Measurements from ENCODE around the gene FRY.

DNA sequence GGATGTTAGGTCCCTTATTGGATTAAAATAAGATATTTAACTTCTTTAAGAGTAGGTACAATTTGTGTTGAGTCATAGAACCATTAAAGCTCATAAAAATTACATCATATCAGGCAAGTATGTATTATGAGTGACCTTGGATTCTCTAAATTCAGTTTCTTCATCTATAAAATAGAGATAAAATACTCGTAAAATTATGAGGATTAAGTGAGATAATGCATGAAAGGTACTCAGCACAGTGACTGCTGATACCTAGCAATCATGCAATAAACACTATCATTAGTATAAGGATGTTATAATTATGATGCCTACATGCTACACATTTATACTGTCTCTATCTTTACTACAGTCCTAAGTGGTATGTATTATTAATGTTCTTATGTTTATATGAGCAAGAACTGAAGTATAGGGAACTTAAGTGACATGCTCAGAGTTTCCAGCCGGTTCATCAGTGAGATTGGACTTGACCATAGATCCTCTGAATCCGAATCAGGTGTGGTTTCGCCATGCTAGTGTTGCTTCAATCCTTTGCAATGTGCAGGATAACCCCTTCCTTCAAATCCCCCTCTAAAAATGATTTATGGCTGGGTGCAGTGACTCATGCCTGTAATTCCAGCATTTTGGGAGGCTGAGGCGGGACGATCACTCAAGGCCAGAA, 22.9 kb upstream of the FRY start:
- TF ChIP-seq SIN3A (IDR thresholded peaks at IDR 0.05; ENCODE audit: borderline replicate concordance, insufficient read depth, low read length), result no peak
- no peak for TF ChIP-seq TAF1 (IDR thresholded peaks at IDR 0.05; ENCODE audit: borderline replicate concordance, insufficient read depth, low read length)
- TF ChIP-seq POLR2AphosphoS5 (IDR thresholded peaks at IDR 0.05; ENCODE audit: low read depth, low read length), result no peak
- TF ChIP-seq, protein P1, sequence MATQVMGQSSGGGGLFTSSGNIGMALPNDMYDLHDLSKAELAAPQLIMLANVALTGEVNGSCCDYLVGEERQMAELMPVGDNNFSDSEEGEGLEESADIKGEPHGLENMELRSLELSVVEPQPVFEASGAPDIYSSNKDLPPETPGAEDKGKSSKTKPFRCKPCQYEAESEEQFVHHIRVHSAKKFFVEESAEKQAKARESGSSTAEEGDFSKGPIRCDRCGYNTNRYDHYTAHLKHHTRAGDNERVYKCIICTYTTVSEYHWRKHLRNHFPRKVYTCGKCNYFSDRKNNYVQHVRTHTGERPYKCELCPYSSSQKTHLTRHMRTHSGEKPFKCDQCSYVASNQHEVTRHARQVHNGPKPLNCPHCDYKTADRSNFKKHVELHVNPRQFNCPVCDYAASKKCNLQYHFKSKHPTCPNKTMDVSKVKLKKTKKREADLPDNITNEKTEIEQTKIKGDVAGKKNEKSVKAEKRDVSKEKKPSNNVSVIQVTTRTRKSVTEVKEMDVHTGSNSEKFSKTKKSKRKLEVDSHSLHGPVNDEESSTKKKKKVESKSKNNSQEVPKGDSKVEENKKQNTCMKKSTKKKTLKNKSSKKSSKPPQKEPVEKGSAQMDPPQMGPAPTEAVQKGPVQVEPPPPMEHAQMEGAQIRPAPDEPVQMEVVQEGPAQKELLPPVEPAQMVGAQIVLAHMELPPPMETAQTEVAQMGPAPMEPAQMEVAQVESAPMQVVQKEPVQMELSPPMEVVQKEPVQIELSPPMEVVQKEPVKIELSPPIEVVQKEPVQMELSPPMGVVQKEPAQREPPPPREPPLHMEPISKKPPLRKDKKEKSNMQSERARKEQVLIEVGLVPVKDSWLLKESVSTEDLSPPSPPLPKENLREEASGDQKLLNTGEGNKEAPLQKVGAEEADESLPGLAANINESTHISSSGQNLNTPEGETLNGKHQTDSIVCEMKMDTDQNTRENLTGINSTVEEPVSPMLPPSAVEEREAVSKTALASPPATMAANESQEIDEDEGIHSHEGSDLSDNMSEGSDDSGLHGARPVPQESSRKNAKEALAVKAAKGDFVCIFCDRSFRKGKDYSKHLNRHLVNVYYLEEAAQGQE (IDR thresholded peaks at IDR 0.05; ENCODE audit: insufficient read depth in 1 of 2, low read depth in 2 of 2, low read length in 2 of 2), result no peak
- no peak for TF ChIP-seq FOXP2 (optimal IDR thresholded peaks at IDR 0.05; ENCODE audit: borderline replicate concordance, extremely low read depth, extremely low read length, insufficient read depth)
